ENCODE results near the gene MAST2. TPM values are rescaled to one million over a fixed set of nuclear protein-coding genes. Genes with fewer than 3 reads are reported as not detected.

Gene MAST2
- total RNA-seq, 4 donors from 2014 or later, result 31.1 to 76.9 (median 73.4) TPM

DNA sequence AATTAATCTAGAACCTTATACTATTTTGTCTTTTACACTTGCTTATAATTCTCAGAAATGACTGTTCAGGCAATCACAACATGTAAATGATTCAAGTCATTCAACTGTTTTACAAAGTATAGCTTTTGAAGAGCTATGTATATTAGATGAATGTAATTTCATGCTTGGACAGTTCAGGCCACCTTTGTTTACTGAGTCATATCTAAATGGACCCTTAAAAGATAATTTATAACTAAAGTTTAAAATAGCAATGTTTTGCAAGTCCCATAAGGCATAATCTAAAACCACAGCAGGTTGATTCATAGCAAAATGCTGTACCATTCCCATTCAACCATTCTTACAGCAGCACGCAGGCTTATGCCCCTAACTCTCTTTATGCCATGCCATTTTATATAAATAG, 264.2 kb downstream of the MAST2 start:
- H3K9me3 ChIP-seq, result no peaks in the 10 kb centered on the region
- 83 to 92% methylated on average over 1 of the region's 1 CpG for WGBS, 2 donors (ENCODE audit: low coverage in 1 of 2)
- ATAC-seq, result no peak
- peaks cover 0 to 7% of the 10 kb centered on the region in 2 donors for H3K36me3 ChIP-seq
- H3K4me1 ChIP-seq, result no peaks in the 10 kb centered on the region
- H3K27ac ChIP-seq, result no peak overlapping the region
- TF ChIP-seq POLR2AphosphoS5 (IDR thresholded peaks at IDR 0.05), result no peak
- TF ChIP-seq EP300 (IDR thresholded peaks at IDR 0.05), result no peak
- no peak for TF ChIP-seq POLR2A (IDR thresholded peaks at IDR 0.05)
- TF ChIP-seq, protein P1, sequence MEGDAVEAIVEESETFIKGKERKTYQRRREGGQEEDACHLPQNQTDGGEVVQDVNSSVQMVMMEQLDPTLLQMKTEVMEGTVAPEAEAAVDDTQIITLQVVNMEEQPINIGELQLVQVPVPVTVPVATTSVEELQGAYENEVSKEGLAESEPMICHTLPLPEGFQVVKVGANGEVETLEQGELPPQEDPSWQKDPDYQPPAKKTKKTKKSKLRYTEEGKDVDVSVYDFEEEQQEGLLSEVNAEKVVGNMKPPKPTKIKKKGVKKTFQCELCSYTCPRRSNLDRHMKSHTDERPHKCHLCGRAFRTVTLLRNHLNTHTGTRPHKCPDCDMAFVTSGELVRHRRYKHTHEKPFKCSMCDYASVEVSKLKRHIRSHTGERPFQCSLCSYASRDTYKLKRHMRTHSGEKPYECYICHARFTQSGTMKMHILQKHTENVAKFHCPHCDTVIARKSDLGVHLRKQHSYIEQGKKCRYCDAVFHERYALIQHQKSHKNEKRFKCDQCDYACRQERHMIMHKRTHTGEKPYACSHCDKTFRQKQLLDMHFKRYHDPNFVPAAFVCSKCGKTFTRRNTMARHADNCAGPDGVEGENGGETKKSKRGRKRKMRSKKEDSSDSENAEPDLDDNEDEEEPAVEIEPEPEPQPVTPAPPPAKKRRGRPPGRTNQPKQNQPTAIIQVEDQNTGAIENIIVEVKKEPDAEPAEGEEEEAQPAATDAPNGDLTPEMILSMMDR (IDR thresholded peaks at IDR 0.05), result no peak
- H3K4me3 ChIP-seq, result no peak overlapping the region
- H3K27me3 ChIP-seq, result no peaks in the 10 kb centered on the region

DNA sequence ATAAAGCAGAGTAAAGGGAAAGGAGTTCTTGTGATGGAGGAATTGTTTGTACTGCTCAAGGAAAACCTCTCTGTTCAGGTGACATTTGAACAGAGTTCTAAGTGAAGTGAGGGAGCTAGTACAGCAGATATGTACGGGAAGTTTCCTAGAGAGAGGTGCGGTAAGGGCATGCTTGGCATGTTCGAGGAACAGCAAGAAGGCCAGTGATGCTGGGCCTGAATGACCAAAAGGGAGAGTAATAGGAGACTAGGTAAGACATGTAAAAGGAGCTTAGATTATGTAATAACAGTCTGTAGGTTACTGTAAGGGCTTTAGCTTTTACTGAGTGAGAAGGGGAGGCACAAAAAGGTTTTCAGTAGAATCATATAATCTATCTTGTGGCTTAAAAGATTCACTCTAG, 265.1 kb downstream of the MAST2 start:
- H3K27me3 ChIP-seq, result no peaks in the 10 kb centered on the region
- no peak overlapping the region for H3K4me3 ChIP-seq
- H3K4me1 ChIP-seq, result no peaks in the 10 kb centered on the region
- no peaks in the 10 kb centered on the region for H3K9me3 ChIP-seq
- WGBS, 2 donors (ENCODE audit: low coverage in 1 of 2), result 80 to 84% methylated on average over 2 to 3 of the region's 3 CpGs
- TF ChIP-seq POLR2AphosphoS5 (IDR thresholded peaks at IDR 0.05), result no peak
- TF ChIP-seq POLR2A (IDR thresholded peaks at IDR 0.05), result no peak
- no peak for TF ChIP-seq EP300 (IDR thresholded peaks at IDR 0.05)
- H3K36me3 ChIP-seq, result peaks cover 0 to 7% of the 10 kb centered on the region in 2 donors
- no peak for ATAC-seq
- H3K27ac ChIP-seq, result no peak overlapping the region

DNA sequence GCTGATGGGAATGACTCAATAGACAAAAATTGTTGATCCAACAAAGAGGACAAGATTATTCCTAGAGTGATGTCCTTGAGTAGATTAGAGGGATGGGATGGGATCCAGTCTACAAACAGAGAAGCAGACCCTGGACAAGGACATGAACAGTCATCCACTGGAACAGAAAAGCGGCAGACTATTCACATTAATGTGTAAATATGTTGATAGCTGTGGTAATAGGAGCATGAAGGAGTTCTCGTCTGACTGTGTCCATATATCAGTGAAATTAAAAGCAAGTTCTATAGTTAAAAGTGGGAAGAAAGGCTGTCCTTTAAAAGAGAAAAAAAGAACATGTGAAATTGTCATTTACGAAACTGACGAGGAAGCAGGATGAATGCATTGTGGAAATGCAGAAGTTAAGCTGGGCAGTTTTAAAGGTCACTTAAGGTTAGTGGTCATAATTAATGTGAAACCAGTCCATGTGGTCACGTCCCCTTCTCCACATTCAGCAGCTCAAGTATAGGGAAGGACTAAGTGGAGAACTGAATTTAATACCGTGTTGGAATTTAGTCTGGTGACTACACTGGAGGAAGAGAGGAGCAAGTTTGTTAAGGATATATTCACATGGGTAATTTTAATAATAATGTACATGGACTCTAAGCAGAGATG, 266.9 kb downstream of the MAST2 start:
- TF ChIP-seq POLR2AphosphoS5 (IDR thresholded peaks at IDR 0.05) (no peak), EP300 (IDR thresholded peaks at IDR 0.05) (no peak), POLR2A (IDR thresholded peaks at IDR 0.05) (no peak)
- TF ChIP-seq, protein P1 (IDR thresholded peaks at IDR 0.05), result no peak
- no peaks in the 10 kb centered on the region for H3K9me3 ChIP-seq
- 78 to 88% methylated on average over 6 of the region's 6 CpGs for WGBS, 2 donors (ENCODE audit: low coverage in 1 of 2)
- H3K27ac ChIP-seq, result no peak overlapping the region
- no peaks in the 10 kb centered on the region for H3K4me1 ChIP-seq
- peak; percentile 48 for ATAC-seq
- H3K36me3 ChIP-seq, result peaks cover 0 to 13% of the 10 kb centered on the region in 2 donors
- no peak overlapping the region for H3K4me3 ChIP-seq
- H3K27me3 ChIP-seq, result no peaks in the 10 kb centered on the region

DNA sequence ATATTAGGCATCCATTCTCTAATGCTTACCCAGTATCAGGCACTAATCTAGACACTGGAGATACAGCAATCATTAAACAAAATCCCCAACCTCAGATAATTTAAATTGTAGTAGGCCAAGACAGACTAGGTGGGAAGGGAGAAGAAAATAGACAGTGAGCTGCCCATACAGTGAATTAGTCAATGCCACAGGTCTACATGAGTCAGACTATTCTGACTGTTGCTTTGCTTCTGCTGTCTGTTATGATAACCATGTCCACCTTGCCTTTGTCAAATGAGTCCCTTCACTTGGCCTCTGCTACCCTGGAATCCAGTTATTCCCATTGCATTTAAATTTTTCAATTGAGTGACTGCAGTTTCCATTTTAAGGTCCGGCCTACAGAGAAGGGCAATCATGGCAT, 269.6 kb downstream of the MAST2 start:
- no peaks in the 10 kb centered on the region for H3K4me1 ChIP-seq
- no peak for TF ChIP-seq POLR2AphosphoS5 (IDR thresholded peaks at IDR 0.05)
- TF ChIP-seq EP300 (IDR thresholded peaks at IDR 0.05), result no peak
- TF ChIP-seq POLR2A (IDR thresholded peaks at IDR 0.05), result no peak
- TF ChIP-seq, protein P1 (IDR thresholded peaks at IDR 0.05), result no peak
- H3K9me3 ChIP-seq, result no peaks in the 10 kb centered on the region
- ATAC-seq, result no peak
- H3K27ac ChIP-seq, result no peak overlapping the region
- H3K4me3 ChIP-seq, result no peak overlapping the region
- no peaks in the 10 kb centered on the region for H3K27me3 ChIP-seq
- WGBS, 2 donors (ENCODE audit: low coverage in 1 of 2), result 83 to 88% methylated on average over 1 of the region's 1 CpG
- H3K36me3 ChIP-seq, result peaks cover 0 to 18% of the 10 kb centered on the region in 2 donors

DNA sequence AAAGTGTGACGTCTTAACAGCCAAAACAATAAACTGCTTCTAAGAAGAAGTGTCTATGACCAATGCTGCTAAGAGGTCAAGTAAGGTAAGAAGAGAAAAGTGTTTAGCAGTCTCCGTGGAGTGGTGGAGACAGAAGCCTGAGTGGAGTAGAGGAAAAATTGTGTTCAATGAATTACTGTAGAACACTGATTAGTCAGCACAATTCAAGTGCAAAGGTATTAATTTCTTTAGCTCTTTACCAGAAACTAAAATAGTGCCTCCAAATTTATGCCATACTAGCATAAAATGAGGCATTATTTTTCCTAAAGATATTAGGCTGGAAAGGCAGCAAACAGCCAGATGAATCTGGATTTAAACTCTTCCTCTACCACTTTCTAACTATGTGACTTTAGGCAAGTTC, 272.9 kb downstream of the MAST2 start:
- Histone ChIP-seq H3K9me3 (no peaks in the 10 kb centered on the region), H3K36me3 (peaks cover 0 to 11% of the 10 kb centered on the region in 2 donors), H3K4me3 (no peak overlapping the region), H3K27me3 (no peaks in the 10 kb centered on the region), H3K27ac (no peak overlapping the region), H3K4me1 (no peaks in the 10 kb centered on the region)
- no peak for ATAC-seq
- TF ChIP-seq POLR2A (IDR thresholded peaks at IDR 0.05) (no peak), POLR2AphosphoS5 (IDR thresholded peaks at IDR 0.05) (no peak), EP300 (IDR thresholded peaks at IDR 0.05) (no peak)
- TF ChIP-seq, protein P1 (IDR thresholded peaks at IDR 0.05), result no peak
- WGBS, 2 donors (ENCODE audit: low coverage in 1 of 2), result 59 to 72% methylated on average over 2 of the region's 2 CpGs
